ENCODE measurements around the gene WDR37.

- TF ChIP-seq EZH2 (IDR thresholded peaks at IDR 0.05; ENCODE audit: insufficient read depth, poor library complexity, severe bottlenecking), result no peak
- TF ChIP-seq EZH2phosphoT487 (IDR thresholded peaks at IDR 0.05; ENCODE audit: insufficient read depth, low read depth), result no peak
Measured at GRCh38 chr10:1104971-1105370, 48.8 kb downstream of the WDR37 start.

Data from GM23248 (cell line).